Measurements from ENCODE around the gene ADCYAP1R1.

- no peak for TF ChIP-seq CTCF (IDR thresholded peaks at IDR 0.05)
- no peak for TF ChIP-seq POLR2A (IDR thresholded peaks at IDR 0.05)
- no peak for TF ChIP-seq POLR2AphosphoS5 (IDR thresholded peaks at IDR 0.05; ENCODE audit: insufficient read depth in 1 of 2, low read depth in 1 of 2)
Measured at GRCh38 chr7:31061185-31061584, 9.1 kb downstream of the ADCYAP1R1 start.
